Stimulated activated naive CD8-positive, alpha-beta T cell treated with anti-CD3 and anti-CD28 coated beads, Interleukin-15, Interleukin-2, amounts not matched to agents 100 ng/mL and 50 ng/mL, for 24 hours (primary cell): ENCODE results near the gene ADCY2.

Source experiments
- H3K27ac Mint-ChIP-seq: one replicate; pipeline ENCODE4 v1.8.0; 2021; ENCODE audit warnings: mild to moderate bottlenecking, mixed read lengths
- H3K27me3 Mint-ChIP-seq: one replicate; pipeline ENCODE4 v1.8.0; 2021; ENCODE audit warnings: mixed read lengths
- H3K36me3 Mint-ChIP-seq: one replicate; pipeline ENCODE4 v1.8.0; 2021; ENCODE audit warnings: low read depth, mixed read lengths
- H3K4me1 Mint-ChIP-seq: one replicate; pipeline ENCODE4 v1.8.0; 2021; ENCODE audit warnings: low read depth, mixed read lengths
- H3K4me3 Mint-ChIP-seq: one replicate; pipeline ENCODE4 v1.8.0; 2021; ENCODE audit warnings: mild to moderate bottlenecking, mixed read lengths
- H3K9me3 Mint-ChIP-seq: one replicate; pipeline ENCODE4 v1.8.0; 2021; ENCODE audit warnings: mixed read lengths

Gene ADCY2

DNA sequence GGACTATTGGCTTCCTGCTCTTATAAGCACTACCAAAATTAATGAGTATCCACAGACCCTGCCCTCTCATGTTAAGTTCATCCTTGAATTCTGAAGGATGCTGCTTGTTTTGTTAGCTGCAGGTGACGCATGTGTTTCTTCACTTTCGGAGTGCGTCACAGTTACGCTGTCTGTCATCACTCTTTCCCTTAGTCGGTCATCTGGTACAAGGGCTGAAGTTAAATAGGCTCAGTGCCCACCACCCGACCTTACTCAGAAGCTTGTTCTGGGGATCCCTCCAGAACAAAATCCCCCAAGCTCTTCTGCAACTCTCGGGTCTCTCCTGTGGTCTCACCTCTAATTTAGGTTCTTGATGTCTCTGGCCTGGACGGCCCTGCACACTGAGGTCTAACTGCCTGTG, 51.0 kb downstream of the ADCY2 start:
- H3K9me3 Mint-ChIP-seq, result no peaks in the 10 kb centered on the region
- no peaks in the 10 kb centered on the region for H3K36me3 Mint-ChIP-seq
- no peaks in the 10 kb centered on the region for H3K27me3 Mint-ChIP-seq

DNA sequence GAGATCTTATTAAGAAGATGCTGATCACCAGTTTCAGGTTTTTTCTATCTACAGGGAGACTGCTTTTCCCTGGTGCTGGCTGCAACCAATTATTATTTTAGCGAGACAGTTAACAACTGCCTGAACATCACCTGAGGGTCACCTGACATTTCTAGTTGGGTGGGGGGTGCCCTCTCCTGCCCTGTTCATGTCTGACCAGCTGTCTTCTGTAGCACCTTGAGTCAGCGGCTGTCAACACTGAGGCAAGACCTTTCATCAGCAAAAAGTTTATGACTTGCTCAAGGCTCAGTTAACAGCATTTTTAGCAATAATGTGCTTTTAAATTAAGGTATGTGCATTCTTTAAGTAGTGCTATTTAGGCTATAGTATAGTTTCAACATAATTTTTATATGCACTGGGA, 58.0 kb downstream of the ADCY2 start:
- Mint-ChIP-seq H3K4me3 (no peak overlapping the region), H3K4me1 (no peaks in the 10 kb centered on the region), H3K27me3 (no peaks in the 10 kb centered on the region), H3K36me3 (no peaks in the 10 kb centered on the region), H3K27ac (no peak overlapping the region), H3K9me3 (no peaks in the 10 kb centered on the region)

More for the DNA sequence above, 51.0 kb downstream of the ADCY2 start:
- no peaks in the 10 kb centered on the region for H3K4me1 Mint-ChIP-seq
- H3K27ac Mint-ChIP-seq, result no peak overlapping the region
- no peak overlapping the region for H3K4me3 Mint-ChIP-seq

DNA sequence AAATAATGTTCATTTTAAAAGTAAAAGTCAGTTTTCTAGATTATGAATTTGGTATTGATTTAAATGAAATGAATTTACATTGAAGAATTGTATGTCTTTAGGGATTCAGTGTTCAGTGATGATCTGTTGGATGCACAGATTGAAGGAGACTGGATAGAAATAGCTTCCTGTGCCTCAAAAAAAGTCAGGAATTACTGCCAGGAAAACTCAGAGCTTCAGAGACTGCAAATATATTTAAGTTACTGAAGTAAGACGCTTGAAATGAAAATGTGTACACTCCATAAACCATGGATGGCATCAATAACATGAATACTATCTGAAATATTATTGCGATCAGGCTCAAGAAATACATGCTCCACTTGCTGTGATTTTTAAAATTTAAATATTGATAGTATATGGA, 60.3 kb downstream of the ADCY2 start:
- Mint-ChIP-seq H3K27me3 (no peaks in the 10 kb centered on the region), H3K27ac (no peak overlapping the region), H3K4me3 (no peak overlapping the region), H3K36me3 (no peaks in the 10 kb centered on the region), H3K9me3 (no peaks in the 10 kb centered on the region), H3K4me1 (no peaks in the 10 kb centered on the region)

- no peaks in the 10 kb centered on the region for H3K4me1 Mint-ChIP-seq
- H3K9me3 Mint-ChIP-seq, result no peaks in the 10 kb centered on the region
- H3K27me3 Mint-ChIP-seq, result no peaks in the 10 kb centered on the region
- H3K4me3 Mint-ChIP-seq, result no peak overlapping the region
- no peaks in the 10 kb centered on the region for H3K36me3 Mint-ChIP-seq
- H3K27ac Mint-ChIP-seq, result no peak overlapping the region
These were observed 65.4 kb downstream of the ADCY2 start for GRCh38 chr5:7461371-7461770.

GRCh38 chr5:7462758-7463157, 66.8 kb downstream of the ADCY2 start:
- Mint-ChIP-seq H3K27me3 (no peaks in the 10 kb centered on the region), H3K9me3 (no peaks in the 10 kb centered on the region), H3K4me3 (no peak overlapping the region), H3K36me3 (no peaks in the 10 kb centered on the region), H3K27ac (no peak overlapping the region), H3K4me1 (no peaks in the 10 kb centered on the region)

DNA sequence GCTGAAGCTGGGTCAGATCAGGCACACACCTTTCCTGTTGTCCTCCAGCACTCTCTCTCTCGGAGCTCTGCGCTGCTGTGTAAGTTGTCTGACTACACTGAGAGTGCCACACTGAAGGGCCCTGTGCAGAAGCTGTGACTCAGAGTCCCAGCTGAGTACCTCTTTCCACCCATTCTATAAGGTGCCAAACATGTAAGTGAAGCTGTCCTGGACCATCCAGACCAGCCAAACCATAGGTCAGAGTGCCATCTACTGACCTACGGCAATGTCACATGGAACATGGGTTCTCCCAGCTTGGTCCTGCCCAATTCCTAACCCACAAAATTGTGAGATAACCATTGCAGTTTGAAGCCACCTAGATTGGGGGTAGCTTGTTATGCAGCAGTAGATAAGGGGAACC, 68.2 kb downstream of the ADCY2 start:
- Mint-ChIP-seq H3K4me1 (no peaks in the 10 kb centered on the region), H3K4me3 (no peak overlapping the region), H3K9me3 (no peaks in the 10 kb centered on the region), H3K27ac (no peak overlapping the region), H3K27me3 (no peaks in the 10 kb centered on the region), H3K36me3 (no peaks in the 10 kb centered on the region)

GRCh38 chr5:7467179-7467578, 71.2 kb downstream of the ADCY2 start:
- Mint-ChIP-seq H3K4me1 (no peaks in the 10 kb centered on the region), H3K36me3 (no peaks in the 10 kb centered on the region), H3K4me3 (no peak overlapping the region), H3K9me3 (peaks cover 7% of the 10 kb centered on the region), H3K27me3 (no peaks in the 10 kb centered on the region), H3K27ac (no peak overlapping the region)

DNA sequence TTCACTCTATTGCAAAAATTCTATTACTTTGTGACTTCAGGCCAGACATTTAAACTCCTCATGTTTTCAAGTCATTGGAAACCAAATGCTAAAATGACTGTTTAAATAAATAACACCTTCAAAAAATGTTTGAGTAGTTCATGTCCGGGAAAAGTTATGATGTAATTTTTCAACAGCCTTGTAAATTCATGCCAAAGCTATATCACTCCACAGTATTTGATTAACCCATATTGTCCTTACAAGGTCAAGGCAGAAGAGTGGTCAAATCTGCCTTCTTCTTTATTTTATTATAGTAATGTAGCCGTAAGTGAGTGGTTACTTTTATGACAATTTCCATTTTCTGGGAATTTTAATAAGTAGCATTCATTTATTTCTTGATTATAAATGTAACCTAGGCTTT, 72.8 kb downstream of the ADCY2 start:
- Mint-ChIP-seq H3K27ac (no peak overlapping the region), H3K4me1 (no peaks in the 10 kb centered on the region), H3K9me3 (peaks cover 7% of the 10 kb centered on the region), H3K4me3 (no peak overlapping the region), H3K36me3 (no peaks in the 10 kb centered on the region), H3K27me3 (no peaks in the 10 kb centered on the region)

- H3K27me3 Mint-ChIP-seq, result no peaks in the 10 kb centered on the region
- H3K36me3 Mint-ChIP-seq, result no peaks in the 10 kb centered on the region
- H3K4me3 Mint-ChIP-seq, result no peak overlapping the region
- H3K27ac Mint-ChIP-seq, result no peak overlapping the region
- no peaks in the 10 kb centered on the region for H3K4me1 Mint-ChIP-seq
- peaks cover 10% of the 10 kb centered on the region for H3K9me3 Mint-ChIP-seq
These were observed 75.8 kb downstream of the ADCY2 start for GRCh38 chr5:7471710-7472109.

DNA sequence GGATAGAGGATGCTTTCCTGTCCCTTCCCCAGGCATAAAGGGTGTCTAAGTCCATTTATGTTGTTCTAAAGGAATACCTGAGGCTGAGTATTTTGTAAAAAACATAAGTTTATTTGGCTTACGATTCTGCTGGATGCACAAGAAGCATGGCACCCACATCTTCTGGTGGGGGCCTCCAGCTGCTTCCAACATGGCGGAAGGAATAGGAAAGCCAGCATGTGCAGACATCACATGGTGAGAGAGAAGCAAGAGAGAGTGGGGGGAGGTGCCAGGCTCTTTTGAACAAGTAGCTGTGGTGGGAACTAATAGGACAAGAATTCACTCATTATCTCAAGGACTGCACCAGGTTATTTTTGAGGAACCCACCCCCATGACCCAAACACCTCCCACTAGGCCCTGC, 77.2 kb downstream of the ADCY2 start:
- H3K27me3 Mint-ChIP-seq, result no peaks in the 10 kb centered on the region
- H3K9me3 Mint-ChIP-seq, result peaks cover 10% of the 10 kb centered on the region
- H3K4me3 Mint-ChIP-seq, result no peak overlapping the region
- H3K36me3 Mint-ChIP-seq, result no peaks in the 10 kb centered on the region
- H3K4me1 Mint-ChIP-seq, result no peaks in the 10 kb centered on the region
- no peak overlapping the region for H3K27ac Mint-ChIP-seq

- Mint-ChIP-seq H3K4me1 (no peaks in the 10 kb centered on the region), H3K4me3 (no peak overlapping the region), H3K36me3 (no peaks in the 10 kb centered on the region), H3K9me3 (peaks cover 10% of the 10 kb centered on the region), H3K27me3 (no peaks in the 10 kb centered on the region), H3K27ac (no peak overlapping the region)
These were observed 77.8 kb downstream of the ADCY2 start for GRCh38 chr5:7473668-7474215.

GRCh38 chr5:7474821-7475403, 79.0 kb downstream of the ADCY2 start:
- no peaks in the 10 kb centered on the region for H3K4me1 Mint-ChIP-seq
- no peak overlapping the region for H3K27ac Mint-ChIP-seq
- H3K4me3 Mint-ChIP-seq, result no peak overlapping the region
- H3K36me3 Mint-ChIP-seq, result no peaks in the 10 kb centered on the region
- H3K27me3 Mint-ChIP-seq, result no peaks in the 10 kb centered on the region
- H3K9me3 Mint-ChIP-seq, result peaks cover 10% of the 10 kb centered on the region

DNA sequence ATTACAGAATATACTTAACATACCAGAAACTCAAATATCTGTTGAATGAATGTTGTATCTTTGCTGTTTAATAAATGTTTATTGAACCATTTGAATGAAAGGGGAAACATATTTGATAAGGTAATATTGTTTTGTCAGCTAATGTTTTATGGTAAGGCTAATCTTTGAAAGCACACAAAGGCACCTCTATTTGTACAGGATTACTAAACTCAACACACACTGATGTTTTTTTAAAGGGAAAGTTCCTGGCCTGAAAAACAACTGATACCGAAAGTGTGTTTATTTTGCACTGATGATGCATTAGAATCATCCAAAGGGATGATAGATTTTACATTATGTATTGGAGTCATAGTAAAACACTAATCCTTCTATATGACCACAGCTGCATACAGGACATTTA, 82.5 kb downstream of the ADCY2 start:
- Mint-ChIP-seq H3K36me3 (no peaks in the 10 kb centered on the region), H3K4me3 (no peak overlapping the region), H3K4me1 (no peaks in the 10 kb centered on the region), H3K27me3 (no peaks in the 10 kb centered on the region), H3K27ac (no peak overlapping the region), H3K9me3 (peaks cover 3% of the 10 kb centered on the region)

DNA sequence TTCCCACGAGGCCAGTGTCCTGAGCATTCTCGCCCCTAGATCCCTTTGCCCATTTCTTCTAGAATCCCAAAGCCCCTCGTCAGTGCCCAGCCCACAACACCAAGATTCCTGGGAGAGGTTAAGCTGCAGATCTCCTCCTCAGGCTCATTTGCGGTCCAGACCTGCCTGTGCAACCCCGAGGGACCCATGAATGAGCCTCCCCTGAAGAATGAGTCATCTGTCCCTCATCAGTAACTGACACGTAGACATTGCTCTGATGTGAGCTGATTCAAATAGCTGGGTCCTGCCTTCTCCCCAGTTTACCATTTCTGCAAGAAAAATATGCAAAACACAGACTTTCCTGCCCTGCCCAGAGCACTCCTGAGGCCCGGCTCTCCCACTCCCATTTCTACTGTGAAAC, 92.8 kb downstream of the ADCY2 start:
- no peaks in the 10 kb centered on the region for H3K4me1 Mint-ChIP-seq
- H3K27ac Mint-ChIP-seq, result no peak overlapping the region
- H3K9me3 Mint-ChIP-seq, result peaks cover 6% of the 10 kb centered on the region
- H3K4me3 Mint-ChIP-seq, result no peak overlapping the region
- no peaks in the 10 kb centered on the region for H3K27me3 Mint-ChIP-seq
- no peaks in the 10 kb centered on the region for H3K36me3 Mint-ChIP-seq

DNA sequence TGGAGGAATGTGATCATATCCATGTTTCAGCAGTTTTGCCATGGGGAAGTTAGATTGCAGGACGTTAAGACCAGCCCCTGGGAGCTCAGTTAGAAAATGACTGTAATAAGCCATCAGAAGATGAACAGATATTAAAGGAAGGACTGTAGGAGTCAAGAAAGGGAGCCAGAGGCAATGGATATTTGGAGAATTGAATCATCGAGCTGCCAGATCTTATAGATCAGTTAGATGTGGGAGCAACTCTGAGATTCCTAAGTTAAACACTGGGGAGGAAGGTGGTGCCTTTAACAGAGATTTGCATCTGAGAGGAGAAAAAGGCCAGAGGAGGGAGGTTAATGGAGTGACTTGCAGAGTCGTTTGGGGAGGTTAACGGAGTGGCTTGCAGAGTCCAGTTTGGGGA, 96.4 kb downstream of the ADCY2 start:
- Mint-ChIP-seq H3K9me3 (peaks cover 6% of the 10 kb centered on the region), H3K27me3 (no peaks in the 10 kb centered on the region), H3K4me3 (no peak overlapping the region), H3K36me3 (no peaks in the 10 kb centered on the region), H3K4me1 (no peaks in the 10 kb centered on the region), H3K27ac (no peak overlapping the region)

- Mint-ChIP-seq H3K9me3 (peaks cover 5% of the 10 kb centered on the region), H3K27ac (no peak overlapping the region), H3K27me3 (no peaks in the 10 kb centered on the region)
These were observed 97.1 kb downstream of the ADCY2 start for GRCh38 chr5:7493081-7493480.

More at GRCh38 chr5:7493081-7493480, 97.1 kb downstream of the ADCY2 start:
- no peak overlapping the region for H3K4me3 Mint-ChIP-seq
- H3K36me3 Mint-ChIP-seq, result no peaks in the 10 kb centered on the region
- H3K4me1 Mint-ChIP-seq, result no peaks in the 10 kb centered on the region
